Breast epithelium (tissue), 4 donors: ENCODE data around the gene LAMTOR3. TPM values are rescaled to one million over a fixed set of nuclear protein-coding genes. Genes with fewer than 3 reads are reported as not detected.

Source experiments
- DNase-seq, 2 donors: peaks; one replicate each; pipeline ENCODE4 v3.0.0-alpha.2; 2019; ENCODE audit warnings: low spot score in 2 of 2
- H3K27ac ChIP-seq, 2 donors: fragments of 200-600 bp; sonication (generic) in 1 of 2; one replicate each; pipeline ENCODE4 v1.5.1; 2016 to 2019; ENCODE audit warnings: mild to moderate bottlenecking in 1 of 2
- H3K27me3 ChIP-seq, 2 donors: fragments of 200-600 bp; sonication (generic) in 1 of 2; one replicate each; pipeline versions ENCODE4 v1.5.1 to v1.6.0; 2017 to 2019; ENCODE audit warnings: control low read depth in 1 of 2, mild to moderate bottlenecking in 1 of 2
- H3K36me3 ChIP-seq: fragments of 200-600 bp; one replicate; pipeline ENCODE4 v1.5.1; 2019
- H3K4me1 ChIP-seq, 2 donors: fragments of 200-600 bp; sonication (generic); one replicate each; pipeline ENCODE4 v1.5.1; 2016 to 2019; ENCODE audit warnings: control low read depth in 1 of 2
- H3K4me3 ChIP-seq, 3 donors: fragments of 200-600 bp; sonication (generic); 1 replicate in 2 of 3; 2 replicates in 1 of 3; pipeline ENCODE4 v1.5.1; 2016 to 2019; ENCODE audit warnings: mild to moderate bottlenecking in 3 of 3, moderate library complexity in 2 of 3
- H3K9me3 ChIP-seq, 2 donors: fragments of 200-600 bp; sonication (generic) in 1 of 2; one replicate each; pipeline ENCODE4 v1.5.1; 2016 to 2019; ENCODE audit warnings: control low read depth in 1 of 2
- CTCF ChIP-seq, 3 donors: fragments of 450-650 bp; IDR thresholded peaks; one replicate each; pipeline ENCODE4 v1.5.1; 2016 to 2017; ENCODE audit warnings: antibody characterized with exemption in 3 of 3, mild to moderate bottlenecking in 3 of 3, moderate library complexity in 3 of 3
- POLR2A ChIP-seq: fragments of 450-650 bp; IDR thresholded peaks from one replicate; pipeline ENCODE4 v1.6.1; 2016; ENCODE audit warnings: antibody characterized with exemption, mild to moderate bottlenecking, moderate library complexity
- POLR2AphosphoS5 ChIP-seq, 3 donors: sonication (generic); formaldehyde crosslinking; IDR thresholded peaks; one replicate each; pipeline ENCODE4 v1.6.1; 2017; ENCODE audit warnings: antibody characterized with exemption in 3 of 3
- intact Hi-C: fragments of 100-400 bp; cut with DNase I; formaldehyde crosslinking; loops from one replicate; pipeline ENCODE4 v1.15.1; 2023; ENCODE audit warnings: low total_unique reads
- total RNA-seq, 3 donors: library from RNA; depleted of rRNA; stranded (reverse); fragments of >200 nt; gene quantifications; one replicate each; pipeline ENCODE4 v1.1.0, GENCODE V29; 2016

The LAMTOR3 gene
- total RNA-seq, 3 donors from 2014 or later = 40.6 to 79.3 (median 44.0) TPM

GRCh38 chr4:99853190-99853589 is 41.0 kb downstream of the LAMTOR3 start:
- Histone ChIP-seq H3K36me3 (no peaks in the 10 kb centered on the region), H3K27me3 (no peaks in the 10 kb centered on the region), H3K9me3 (no peaks in the 10 kb centered on the region), H3K4me3 (no peak overlapping the region), H3K4me1 (no peaks in the 10 kb centered on the region), H3K27ac (no peak overlapping the region)
- no peak for DNase-seq
- intact Hi-C loops = no loop called here
- no peak for TF ChIP-seq CTCF (IDR thresholded peaks at IDR 0.05)
- no peak for TF ChIP-seq POLR2AphosphoS5 (IDR thresholded peaks at IDR 0.05)
- no peak for TF ChIP-seq POLR2A

- Histone ChIP-seq H3K4me3 (no peak overlapping the region), H3K4me1 (no peaks in the 10 kb centered on the region), H3K36me3 (no peaks in the 10 kb centered on the region), H3K9me3 (no peaks in the 10 kb centered on the region), H3K27ac (no peak overlapping the region), H3K27me3 (no peaks in the 10 kb centered on the region)
- intact Hi-C loops = no loop called here
- no peak for DNase-seq
- no peak for TF ChIP-seq CTCF (IDR thresholded peaks at IDR 0.05)
These were observed 42.0 kb downstream of the LAMTOR3 start for GRCh38 chr4:99852199-99852749.

GRCh38 chr4:99848591-99849001 is 45.6 kb downstream of the LAMTOR3 start:
- no peak overlapping the region for H3K27ac ChIP-seq

GRCh38 chr4:99847362-99847976 is 46.8 kb downstream of the LAMTOR3 start:
- intact Hi-C loops = no loop called here

More at GRCh38 chr4:99848591-99849001, 45.6 kb downstream of the LAMTOR3 start:
- Histone ChIP-seq H3K36me3 (no peaks in the 10 kb centered on the region), H3K27me3 (no peaks in the 10 kb centered on the region), H3K9me3 (no peaks in the 10 kb centered on the region), H3K4me1 (no peaks in the 10 kb centered on the region), H3K4me3 (no peak overlapping the region)
- no peak for DNase-seq
- TF ChIP-seq POLR2AphosphoS5 (IDR thresholded peaks at IDR 0.05) = no peak
- TF ChIP-seq POLR2A = no peak
- no peak for TF ChIP-seq CTCF (IDR thresholded peaks at IDR 0.05)
- intact Hi-C loops = no loop called here

More at GRCh38 chr4:99847362-99847976, 46.8 kb downstream of the LAMTOR3 start:
- DNase-seq = no peak
- H3K4me3 ChIP-seq = no peak overlapping the region
- H3K9me3 ChIP-seq = no peaks in the 10 kb centered on the region
- H3K27me3 ChIP-seq = no peaks in the 10 kb centered on the region
- no peaks in the 10 kb centered on the region for H3K36me3 ChIP-seq
- TF ChIP-seq POLR2A (no peak), POLR2AphosphoS5 (IDR thresholded peaks at IDR 0.05) (no peak), CTCF (IDR thresholded peaks at IDR 0.05) (no peak)
- peak overlapping the region in 1 of 2 donors; percentile 17 for H3K27ac ChIP-seq
- no peaks in the 10 kb centered on the region for H3K4me1 ChIP-seq
